Measurements from ENCODE around the gene ENTPD6.

ENTPD6 gene

DNA sequence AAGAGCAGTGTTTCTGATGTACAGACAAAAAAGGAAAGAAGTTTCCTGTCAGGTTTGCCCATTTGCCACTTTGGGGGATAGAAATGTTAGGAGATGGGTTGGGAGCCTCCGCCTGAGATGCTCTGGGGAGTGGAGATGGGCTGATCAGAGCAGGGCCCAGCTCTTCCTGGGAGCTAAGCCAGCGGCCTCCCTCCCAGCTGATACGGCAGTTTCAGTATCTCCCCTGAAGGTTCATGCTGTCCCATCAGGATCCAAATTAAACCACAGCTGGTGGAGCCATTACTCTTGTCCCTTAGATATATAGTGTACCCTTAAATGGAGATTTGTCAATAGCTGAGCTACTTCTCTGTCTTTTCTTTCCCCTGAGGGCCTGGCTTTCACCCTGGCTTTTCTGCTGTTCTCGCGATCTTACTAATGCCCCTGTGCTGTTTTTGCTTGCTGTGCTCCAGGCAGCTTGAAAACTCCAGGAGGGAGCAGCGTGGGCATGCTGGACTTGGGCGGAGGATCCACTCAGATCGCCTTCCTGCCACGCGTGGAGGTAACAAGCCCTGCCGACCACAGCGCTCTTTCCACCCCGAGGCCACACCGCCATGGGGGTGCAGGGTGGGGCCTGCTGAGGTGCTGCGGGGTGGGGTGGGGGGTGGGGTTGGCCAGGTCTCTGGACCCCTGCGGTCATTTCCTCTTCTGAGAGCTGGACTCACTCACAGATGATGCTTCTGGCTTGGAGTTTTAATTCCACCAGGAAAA lies 20.9 kb downstream of the ENTPD6 start:
- TF ChIP-seq, protein P1, sequence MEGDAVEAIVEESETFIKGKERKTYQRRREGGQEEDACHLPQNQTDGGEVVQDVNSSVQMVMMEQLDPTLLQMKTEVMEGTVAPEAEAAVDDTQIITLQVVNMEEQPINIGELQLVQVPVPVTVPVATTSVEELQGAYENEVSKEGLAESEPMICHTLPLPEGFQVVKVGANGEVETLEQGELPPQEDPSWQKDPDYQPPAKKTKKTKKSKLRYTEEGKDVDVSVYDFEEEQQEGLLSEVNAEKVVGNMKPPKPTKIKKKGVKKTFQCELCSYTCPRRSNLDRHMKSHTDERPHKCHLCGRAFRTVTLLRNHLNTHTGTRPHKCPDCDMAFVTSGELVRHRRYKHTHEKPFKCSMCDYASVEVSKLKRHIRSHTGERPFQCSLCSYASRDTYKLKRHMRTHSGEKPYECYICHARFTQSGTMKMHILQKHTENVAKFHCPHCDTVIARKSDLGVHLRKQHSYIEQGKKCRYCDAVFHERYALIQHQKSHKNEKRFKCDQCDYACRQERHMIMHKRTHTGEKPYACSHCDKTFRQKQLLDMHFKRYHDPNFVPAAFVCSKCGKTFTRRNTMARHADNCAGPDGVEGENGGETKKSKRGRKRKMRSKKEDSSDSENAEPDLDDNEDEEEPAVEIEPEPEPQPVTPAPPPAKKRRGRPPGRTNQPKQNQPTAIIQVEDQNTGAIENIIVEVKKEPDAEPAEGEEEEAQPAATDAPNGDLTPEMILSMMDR (IDR thresholded peaks at IDR 0.05; ENCODE audit: insufficient read depth, low read length, poor library complexity, severe bottlenecking), result no peak
- no peak for DNase-seq (ENCODE audit: extremely low read depth, insufficient read length)
- Histone ChIP-seq H3K36me3 (ENCODE audit: control insufficient read depth, insufficient read depth, low read length) (peaks cover 24% of the 10 kb centered on the region), H3K27me3 (replicated peaks; ENCODE audit: control insufficient read depth, insufficient read depth, low read length) (no peaks in the 10 kb centered on the region), H3K4me3 (replicated peaks; ENCODE audit: low read depth, low read length) (no peak overlapping the region)

DNA sequence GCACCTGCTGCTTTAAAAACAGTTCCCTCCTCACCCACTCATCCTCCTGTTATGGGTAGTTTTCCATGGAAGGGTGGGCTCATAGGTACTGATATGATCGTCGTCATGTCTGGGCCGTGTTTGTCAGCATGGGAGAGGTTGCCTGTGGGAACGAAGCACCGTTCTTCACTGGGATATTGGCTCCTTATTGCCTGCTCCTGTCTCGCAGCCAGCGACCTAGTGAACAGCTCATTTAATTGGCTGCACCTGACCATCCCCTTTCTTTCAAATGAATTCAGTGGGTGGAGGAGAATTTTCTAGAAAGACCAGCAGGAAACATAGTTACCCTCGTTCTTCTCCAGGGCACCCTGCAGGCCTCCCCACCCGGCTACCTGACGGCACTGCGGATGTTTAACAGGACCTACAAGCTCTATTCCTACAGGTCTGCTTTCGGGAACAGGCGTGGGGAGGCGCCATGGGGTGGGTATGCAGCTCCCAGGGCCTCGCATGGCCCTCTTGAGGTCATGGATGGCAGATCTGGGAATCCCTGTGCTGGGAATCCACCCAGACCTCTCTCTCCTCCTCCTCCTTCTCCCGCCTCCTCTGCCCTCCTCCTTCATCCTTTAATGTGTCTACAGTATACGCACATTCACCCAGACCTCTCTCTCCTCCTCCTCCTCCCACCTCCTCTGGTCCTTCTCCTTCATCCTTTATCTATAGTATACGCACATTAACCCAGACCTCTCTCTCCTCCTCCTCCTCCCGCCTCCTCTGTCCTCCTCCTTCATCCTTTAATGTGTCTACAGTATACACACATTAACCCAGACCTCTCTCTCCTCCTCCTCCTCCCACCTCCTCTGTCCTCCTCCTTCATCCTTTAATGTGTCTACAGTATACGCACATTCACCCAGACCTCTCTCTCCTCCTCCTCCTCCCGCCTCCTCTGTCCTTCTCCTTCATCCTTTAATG lies 21.9 kb downstream of the ENTPD6 start:
- DNase-seq (ENCODE audit: extremely low read depth, insufficient read length), result no peak
- Histone ChIP-seq H3K27me3 (replicated peaks; ENCODE audit: control insufficient read depth, insufficient read depth, low read length) (no peaks in the 10 kb centered on the region), H3K36me3 (ENCODE audit: control insufficient read depth, insufficient read depth, low read length) (peaks cover 19% of the 10 kb centered on the region), H3K4me3 (replicated peaks; ENCODE audit: low read depth, low read length) (no peak overlapping the region)
- TF ChIP-seq, protein P1 (IDR thresholded peaks at IDR 0.05; ENCODE audit: insufficient read depth, low read length, poor library complexity, severe bottlenecking), result no peak

DNA sequence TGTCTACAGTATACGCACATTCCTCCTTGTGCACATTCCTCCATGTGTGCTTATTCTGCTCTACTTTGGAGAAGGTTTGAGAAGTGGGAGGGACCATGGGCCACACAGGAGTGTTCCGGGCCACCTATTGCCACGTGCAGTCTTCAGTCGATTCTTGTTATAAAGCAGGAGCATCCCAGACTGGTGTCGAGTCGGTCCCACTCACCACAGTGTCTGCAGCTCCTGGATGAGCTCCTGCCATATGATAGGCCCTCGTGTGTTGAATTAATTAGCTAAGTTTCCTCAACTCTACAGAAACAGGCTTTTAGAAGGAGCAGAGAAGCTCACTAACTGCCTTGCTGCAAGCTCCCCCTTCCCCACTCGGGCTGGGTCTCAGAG lies 22.6 kb downstream of the ENTPD6 start:
- H3K27me3 ChIP-seq (replicated peaks; ENCODE audit: control insufficient read depth, insufficient read depth, low read length), result no peaks in the 10 kb centered on the region
- TF ChIP-seq, protein P1 (IDR thresholded peaks at IDR 0.05; ENCODE audit: insufficient read depth, low read length, poor library complexity, severe bottlenecking), result no peak

DNA sequence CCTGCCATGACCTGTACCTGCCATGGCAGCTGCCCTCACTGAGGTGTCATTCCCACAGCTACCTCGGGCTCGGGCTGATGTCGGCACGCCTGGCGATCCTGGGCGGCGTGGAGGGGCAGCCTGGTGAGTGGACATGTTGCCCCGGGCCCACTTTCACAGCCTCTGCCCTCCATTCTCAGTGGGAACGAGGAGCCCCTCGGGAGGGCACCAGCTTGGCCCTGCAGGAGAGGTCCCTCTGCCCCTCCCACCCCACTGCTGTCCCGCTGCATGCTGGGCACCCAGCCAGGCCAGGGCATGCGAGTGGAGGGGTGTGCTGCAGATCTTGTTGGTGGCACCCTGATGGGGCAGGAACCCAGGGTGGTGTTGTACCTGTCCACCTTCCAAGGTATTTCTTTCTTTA lies 23.0 kb downstream of the ENTPD6 start:
- Histone ChIP-seq H3K36me3 (ENCODE audit: control insufficient read depth, insufficient read depth, low read length) (peaks cover 13% of the 10 kb centered on the region), H3K27me3 (replicated peaks; ENCODE audit: control insufficient read depth, insufficient read depth, low read length) (no peaks in the 10 kb centered on the region), H3K4me3 (replicated peaks; ENCODE audit: low read depth, low read length) (no peak overlapping the region)
- no peak for DNase-seq (ENCODE audit: extremely low read depth, insufficient read length)
- TF ChIP-seq, protein P1 (IDR thresholded peaks at IDR 0.05; ENCODE audit: insufficient read depth, low read length, poor library complexity, severe bottlenecking), result no peak

More for the DNA sequence above, 22.6 kb downstream of the ENTPD6 start:
- H3K4me3 ChIP-seq (replicated peaks; ENCODE audit: low read depth, low read length), result no peak overlapping the region
- no peak for DNase-seq (ENCODE audit: extremely low read depth, insufficient read length)
- H3K36me3 ChIP-seq (ENCODE audit: control insufficient read depth, insufficient read depth, low read length), result peaks cover 17% of the 10 kb centered on the region

DNA sequence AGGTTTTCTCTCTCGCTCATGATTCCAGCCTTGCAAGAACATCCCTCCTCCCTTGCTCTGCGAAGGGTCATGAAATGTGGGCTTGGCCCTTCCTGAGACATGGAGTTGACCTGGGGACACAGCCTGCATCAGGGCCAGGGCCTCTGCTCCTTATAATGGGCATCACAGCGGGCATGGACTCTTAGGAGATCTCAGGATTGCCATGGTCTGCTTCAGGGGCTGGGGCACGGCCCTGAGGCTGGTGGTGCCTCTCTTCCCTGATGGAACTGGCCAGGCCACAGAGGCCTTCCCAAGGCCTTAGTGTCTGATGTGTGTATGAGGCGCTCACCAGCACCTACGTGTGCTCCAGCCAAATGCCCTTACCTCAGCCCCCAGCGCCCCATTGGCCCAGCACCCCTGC lies 23.9 kb downstream of the ENTPD6 start:
- no peak for DNase-seq (ENCODE audit: extremely low read depth, insufficient read length)
- TF ChIP-seq, protein P1 (IDR thresholded peaks at IDR 0.05; ENCODE audit: insufficient read depth, low read length, poor library complexity, severe bottlenecking), result no peak
- H3K36me3 ChIP-seq (ENCODE audit: control insufficient read depth, insufficient read depth, low read length), result peaks cover 10% of the 10 kb centered on the region
- H3K27me3 ChIP-seq (replicated peaks; ENCODE audit: control insufficient read depth, insufficient read depth, low read length), result no peaks in the 10 kb centered on the region
- H3K4me3 ChIP-seq (replicated peaks; ENCODE audit: low read depth, low read length), result no peak overlapping the region
